Activated naive CD4-positive, alpha-beta T cell (primary cell): Measurements from ENCODE around the gene TAF1D.
"Not testable (repeated sequence)": the region's sequence is repeated elsewhere in the genome, so short reads cannot be mapped to it uniquely, and the experiment has no call there.

Source experiments
- DNase-seq, 4 experiments: peaks; one replicate each; lab custom pipeline; 2025; lab: John Stamatoyannopoulos, UW

TAF1D gene

GRCh38 chr11:93747122-93747521 lies 5.8 kb upstream of the TAF1D start:
- no peak for DNase-seq

GRCh38 chr11:93746101-93746500 lies 4.8 kb upstream of the TAF1D start:
- DNase-seq, result no peak

DNA sequence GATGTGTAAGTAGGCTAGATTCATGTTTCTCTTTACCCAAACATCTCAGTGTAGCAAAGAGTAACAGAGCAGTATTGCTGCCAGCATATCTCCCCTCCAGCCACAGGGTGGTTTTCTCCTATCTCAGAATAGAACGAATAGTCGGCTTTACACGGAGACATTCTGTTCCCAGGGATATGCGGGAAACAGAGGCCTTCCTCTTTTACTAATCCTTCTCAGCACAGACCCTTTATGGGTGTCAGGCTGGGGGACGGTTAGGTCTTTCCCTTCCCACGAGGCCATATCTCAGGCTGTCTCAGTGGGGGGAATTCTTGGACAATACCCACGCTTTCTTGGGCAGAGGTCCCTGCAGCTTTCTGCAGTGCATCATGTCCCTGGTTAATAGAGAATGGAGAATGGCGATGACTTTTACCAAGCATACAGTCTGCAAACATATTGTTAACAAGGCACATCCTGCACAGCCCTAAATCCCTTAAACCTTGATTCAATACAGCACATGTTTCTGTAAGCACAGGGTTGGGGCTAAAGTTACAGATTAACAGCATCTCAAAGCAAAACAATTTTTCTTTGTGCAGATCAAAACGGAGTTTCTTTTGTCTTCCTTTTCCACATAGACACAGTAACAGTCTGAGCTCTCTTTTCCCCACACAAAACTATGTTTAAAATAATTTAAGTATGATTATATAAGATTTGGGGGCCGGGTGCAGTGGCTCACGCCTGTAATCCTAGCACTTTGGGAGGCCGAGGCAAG lies 3.9 kb upstream of the TAF1D start:
- not testable (repeated sequence) for DNase-seq

DNA sequence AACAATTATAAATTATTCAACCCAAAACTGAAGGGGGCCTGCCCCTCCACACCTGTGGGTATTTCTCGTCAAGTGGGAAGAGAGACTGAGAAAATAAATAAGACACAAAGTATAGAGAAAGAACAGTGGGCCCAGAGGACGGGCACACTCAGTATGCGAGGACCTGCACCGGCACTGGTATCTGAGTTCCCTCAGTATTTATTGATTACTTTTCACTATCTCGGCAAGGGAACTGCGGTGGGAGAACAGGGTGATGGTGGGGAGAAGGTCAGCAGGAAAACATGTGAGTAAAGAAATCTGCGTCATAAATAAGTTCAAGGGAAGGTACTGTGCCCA lies 3.3 kb upstream of the TAF1D start:
- DNase-seq, result no peak

DNA sequence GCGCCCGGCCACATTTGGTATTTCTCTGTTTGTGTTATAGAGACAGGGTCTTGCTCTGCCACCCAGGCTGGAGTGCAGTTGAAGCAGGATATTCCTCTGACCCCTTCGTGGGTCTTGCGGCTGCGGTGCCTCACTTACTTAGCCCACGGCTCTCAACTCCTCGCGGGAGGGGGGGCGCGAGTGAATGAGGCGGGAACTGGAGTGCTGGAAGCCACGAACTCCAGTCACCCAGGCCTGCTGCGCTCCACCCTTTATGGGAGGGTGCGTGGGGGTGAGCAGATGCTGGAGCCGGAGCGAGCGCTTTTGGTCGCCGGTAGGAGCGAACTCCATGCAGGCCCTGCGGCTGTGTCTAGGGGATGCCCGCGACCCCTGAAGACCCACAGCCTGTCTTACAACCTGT lies 2.0 kb upstream of the TAF1D start:
- no peak for DNase-seq

- no peak for DNase-seq
Observed at GRCh38 chr11:93741882-93742226, 559 bp upstream of the TAF1D start.

- peak; percentile 39 to 53 (median 48) for DNase-seq
Observed at GRCh38 chr11:93740730-93741093, 583 bp downstream of the TAF1D start.

DNA sequence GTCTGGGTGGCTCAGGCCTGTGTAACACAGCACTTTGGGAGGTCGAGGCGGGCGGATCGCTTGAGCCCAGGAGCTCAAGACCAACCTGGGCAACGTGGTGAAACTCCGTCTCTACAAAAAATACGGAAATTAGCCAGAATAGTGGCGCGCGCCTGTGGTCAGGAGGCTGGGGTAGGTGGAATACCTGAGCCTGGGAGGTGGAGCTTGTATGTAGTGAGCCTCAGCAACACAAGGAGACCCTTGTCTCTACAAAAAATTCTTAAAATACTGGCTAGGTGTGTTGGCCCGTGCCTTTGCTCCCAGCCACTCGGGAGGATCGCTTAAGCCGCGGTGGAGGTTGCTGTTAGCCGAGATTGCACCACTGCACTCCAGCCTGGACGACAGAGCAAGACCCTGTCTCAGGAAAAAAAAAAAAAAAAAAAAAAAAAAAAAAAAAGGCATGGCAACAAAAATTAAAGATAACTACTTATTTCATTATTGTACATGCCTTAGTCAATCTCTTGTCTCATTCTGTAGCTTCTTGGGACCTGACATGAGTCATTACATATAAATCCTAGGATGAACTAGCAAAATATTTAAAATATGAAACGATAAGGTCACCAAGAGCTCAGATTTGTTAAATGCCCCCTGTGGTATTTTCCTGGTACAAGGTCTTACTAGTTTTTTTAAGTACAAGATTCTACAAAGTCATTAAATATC lies 1.1 kb downstream of the TAF1D start:
- DNase-seq, result no peak

DNA sequence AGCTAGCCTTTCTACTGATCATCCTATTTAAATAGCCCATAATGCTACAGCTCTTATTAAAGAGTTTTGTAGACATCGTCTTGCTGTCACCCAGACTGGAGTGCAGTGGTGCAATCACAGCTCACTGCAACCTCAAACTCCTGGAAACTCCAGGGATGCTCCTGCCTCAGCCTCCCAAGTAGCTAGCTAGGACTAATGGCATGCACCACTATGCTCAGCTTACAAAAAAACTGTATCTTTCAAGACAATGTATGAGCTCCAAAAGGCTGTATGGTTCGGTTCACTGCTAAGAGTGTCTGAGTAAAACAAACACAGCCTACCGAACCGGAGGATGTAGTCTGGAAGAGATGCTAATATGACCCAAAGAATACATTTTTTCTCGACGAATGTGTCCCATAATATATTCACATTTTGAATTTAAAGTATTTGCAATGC lies 2.6 kb downstream of the TAF1D start:
- DNase-seq, result no peak

GRCh38 chr11:93737904-93738612 lies 3.2 kb downstream of the TAF1D start:
- DNase-seq, result no peak

GRCh38 chr11:93736129-93736528 lies 5.2 kb downstream of the TAF1D start:
- DNase-seq, result no peak

- no peak for DNase-seq
Observed at GRCh38 chr11:93735627-93736026, 5.7 kb downstream of the TAF1D start.

DNA sequence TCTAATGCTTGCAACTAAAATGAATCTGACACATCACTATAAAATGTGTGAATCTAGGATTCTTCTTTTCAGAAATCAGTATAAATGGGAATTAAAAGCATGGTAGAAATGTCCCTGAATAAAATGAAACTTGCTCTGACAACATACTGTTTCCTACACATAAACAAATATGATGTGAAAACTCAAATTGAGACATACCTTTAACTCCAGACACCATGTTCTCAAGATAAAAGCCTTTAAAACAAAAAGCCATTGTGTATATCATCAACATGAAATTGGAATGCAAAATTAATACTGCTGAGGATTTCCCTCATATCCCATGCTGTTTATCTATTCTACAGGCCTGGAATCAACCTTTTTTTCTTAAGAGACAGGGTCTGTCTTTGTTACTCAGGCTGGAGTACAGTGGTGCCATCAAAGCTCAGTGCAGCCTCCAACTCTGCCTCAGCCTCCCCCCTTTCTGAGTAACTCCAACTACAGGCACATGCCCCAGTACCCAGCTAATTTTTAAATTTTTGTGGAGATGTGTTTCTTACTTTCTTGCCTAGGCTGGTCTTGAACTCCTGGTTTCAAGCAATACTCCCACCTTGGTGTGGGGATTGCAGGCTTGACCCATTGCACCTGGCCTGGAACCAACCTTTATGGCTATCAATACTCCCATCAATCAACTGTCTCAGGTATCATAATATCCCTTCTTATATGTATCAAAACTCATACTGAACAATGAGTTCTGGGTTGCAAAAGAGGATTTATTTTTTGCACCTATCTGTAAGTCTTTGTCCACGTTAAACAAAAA lies 6.7 kb downstream of the TAF1D start:
- DNase-seq, result no peak

- DNase-seq, result no peak
Observed at GRCh38 chr11:93733474-93733873, 7.8 kb downstream of the TAF1D start.

- DNase-seq, result no peak
Observed at GRCh38 chr11:93732237-93732892, 8.9 kb downstream of the TAF1D start.

- no peak for DNase-seq
Observed at GRCh38 chr11:93730108-93731107, 10.9 kb downstream of the TAF1D start.

DNA sequence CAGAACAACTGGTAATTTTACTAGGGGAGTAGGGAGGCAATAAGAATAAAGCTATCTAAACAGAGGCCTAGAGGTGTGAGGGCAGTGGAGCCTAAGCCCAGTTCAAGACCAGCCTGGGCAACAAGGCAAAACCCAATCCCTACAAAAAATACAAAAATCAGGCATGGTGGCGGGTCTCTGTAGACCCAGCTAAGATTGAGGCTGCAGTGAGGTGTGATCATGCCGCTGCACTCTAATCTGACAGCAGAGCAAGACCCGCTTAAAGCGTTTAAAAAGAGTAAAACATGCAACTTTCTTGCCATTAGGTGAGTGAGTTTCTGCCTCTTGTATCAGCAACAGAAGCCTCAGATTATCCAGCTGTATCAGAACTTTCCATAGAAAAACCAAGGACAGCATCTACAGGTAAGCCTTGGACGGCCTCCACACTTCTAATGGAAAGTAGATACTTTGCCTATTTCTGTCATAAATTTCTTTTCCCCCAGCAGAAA lies 12.1 kb downstream of the TAF1D start:
- DNase-seq, result no peak

GRCh38 chr11:93728792-93729128 lies 12.5 kb downstream of the TAF1D start:
- DNase-seq, result no peak

- no peak for DNase-seq
Observed at GRCh38 chr11:93727985-93728791, 13.1 kb downstream of the TAF1D start.

- no peak for DNase-seq
Observed at GRCh38 chr11:93724089-93724488, 17.2 kb downstream of the TAF1D start.
